Stimulated activated effector memory CD8-positive, alpha-beta T cell treated with anti-CD3 and anti-CD28 coated beads, Interleukin-12 subunit alpha, Interleukin-12 subunit beta, amount 100 ng/mL, for 72 hours (primary cell): ENCODE data around the gene FBH1.

ENCODE experiments used
- ATAC-seq: fragments of 150-1000 bp; cut with Tn5 transposase; 2 replicates; pipeline ENCODE4 v1.10.0; 2021
- DNase-seq, 2 donors: peaks; one replicate each; pipeline ENCODE4 v3.0.0; 2021 to 2022; ENCODE audit warnings: low spot score in 2 of 2
- H3K27ac Mint-ChIP-seq: one replicate; pipeline ENCODE4 v1.8.0; 2022; ENCODE audit warnings: mild to moderate bottlenecking, mixed read lengths
- H3K36me3 Mint-ChIP-seq: one replicate; pipeline ENCODE4 v1.8.0; 2022; ENCODE audit warnings: mild to moderate bottlenecking, mixed read lengths
- H3K4me1 Mint-ChIP-seq: one replicate; pipeline ENCODE4 v1.8.0; 2022; ENCODE audit warnings: mixed read lengths
- H3K4me3 Mint-ChIP-seq: one replicate; pipeline ENCODE4 v1.8.0; 2022; ENCODE audit warnings: mild to moderate bottlenecking, mixed read lengths
- H3K9me3 Mint-ChIP-seq: one replicate; pipeline ENCODE4 v1.8.0; 2022; ENCODE audit warnings: mixed read lengths

Gene FBH1

DNA sequence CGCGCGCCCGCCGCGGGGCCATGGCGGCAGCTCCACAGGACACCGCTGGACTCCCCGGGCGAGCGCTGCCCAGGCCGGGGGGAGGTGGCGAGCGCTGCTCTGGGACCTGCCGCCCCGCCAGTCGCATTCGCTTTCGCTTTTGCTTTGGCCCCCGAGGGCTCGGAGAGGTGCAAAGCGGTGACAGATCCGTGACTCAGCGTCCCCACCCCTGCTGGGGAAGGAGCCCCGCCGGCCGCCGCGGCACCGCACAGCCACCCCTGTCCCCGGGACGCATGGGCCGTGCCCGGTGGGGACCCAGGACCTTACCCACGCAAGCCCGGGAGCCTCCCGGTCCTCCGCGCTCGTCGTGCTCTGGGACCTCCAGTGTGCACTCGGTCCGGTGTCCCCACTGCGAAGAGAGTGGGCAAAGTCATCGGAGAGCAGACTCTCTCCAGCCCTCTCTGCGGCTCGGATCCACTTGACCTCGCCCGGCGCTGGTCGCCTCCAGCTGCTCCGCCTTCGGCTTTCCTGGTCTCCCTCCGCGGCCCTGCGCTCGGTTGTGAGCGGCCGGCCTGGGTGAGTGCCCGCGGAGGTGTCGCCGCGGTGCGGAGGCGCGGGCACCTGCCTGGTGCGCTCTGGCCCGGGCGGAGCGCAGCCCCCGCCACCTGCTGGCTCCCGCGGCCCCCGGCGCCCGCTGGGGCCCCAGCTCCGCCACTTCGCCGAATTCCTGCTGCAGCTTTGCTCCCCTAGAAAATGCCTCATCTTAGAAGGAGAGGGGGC lies 87.6 kb downstream of the FBH1 start, which contains the start of gene IL15RA:
Gene IL15RA (minus strand): TSS at position 73 of the 759 bp plus-strand sequence. CDS start 51 bp downstream, at position 22.
- Mint-ChIP-seq H3K4me3 (peak within 1 kb of the TSS; percentile 88), H3K4me1 (peaks cover 25% of the 10 kb centered on the region), H3K27ac (peak within 1 kb of the TSS; percentile 93), H3K9me3 (no peaks in the 10 kb centered on the region), H3K36me3 (peaks cover 22% of the 10 kb centered on the region)
- peak; percentile 86 for ATAC-seq
- peak; percentile 78 to 93 for DNase-seq

DNA sequence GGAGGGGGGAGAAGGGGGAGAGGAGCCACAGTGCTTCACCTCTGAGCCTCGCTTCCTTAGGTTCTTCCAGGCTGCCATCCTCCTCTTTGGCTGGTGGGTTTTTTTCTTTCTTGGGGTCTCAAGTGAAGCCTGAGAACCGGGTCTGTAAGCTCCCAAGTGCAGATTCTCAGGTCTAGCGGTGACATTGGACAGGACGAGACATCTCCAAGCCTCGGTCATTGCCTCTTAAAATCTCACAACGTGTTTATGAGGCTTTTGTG lies 88.1 kb downstream of the FBH1 start:
- H3K36me3 Mint-ChIP-seq: peaks cover 22% of the 10 kb centered on the region

DNA sequence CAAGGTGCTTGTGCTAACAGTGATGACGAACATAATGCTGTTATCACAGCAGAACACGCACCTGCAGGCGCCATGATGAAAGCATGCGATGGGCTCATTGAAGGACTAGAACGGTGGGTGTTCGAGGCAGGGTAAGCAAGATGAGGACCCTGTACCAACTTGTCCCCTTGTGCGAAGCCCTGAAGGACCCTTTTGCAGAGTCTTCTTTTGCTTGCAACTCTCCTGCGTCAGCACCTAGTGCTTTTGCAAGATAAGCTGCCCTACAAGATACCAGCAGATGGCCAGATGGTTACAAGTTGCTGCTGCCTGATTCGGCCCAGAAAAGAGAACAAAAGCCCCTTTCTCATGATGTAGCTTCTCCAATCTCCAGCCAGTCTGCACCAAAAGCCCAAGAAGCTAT lies 91.5 kb downstream of the FBH1 start:
- Mint-ChIP-seq H3K36me3 (peaks cover under 1% of the 10 kb centered on the region), H3K9me3 (no peaks in the 10 kb centered on the region), H3K27ac (no peak overlapping the region), H3K4me1 (peaks cover 6% of the 10 kb centered on the region), H3K4me3 (no peak overlapping the region)
- no peak for ATAC-seq
- DNase-seq: peak in 1 of 2 donors; percentile 43

More for the DNA sequence above, 88.1 kb downstream of the FBH1 start:
- ATAC-seq (no peak), DNase-seq (no peak)
- Mint-ChIP-seq H3K4me3 (peak overlapping the region; percentile 88), H3K27ac (peak overlapping the region; percentile 20), H3K4me1 (peaks cover 20% of the 10 kb centered on the region), H3K9me3 (no peaks in the 10 kb centered on the region)

DNA sequence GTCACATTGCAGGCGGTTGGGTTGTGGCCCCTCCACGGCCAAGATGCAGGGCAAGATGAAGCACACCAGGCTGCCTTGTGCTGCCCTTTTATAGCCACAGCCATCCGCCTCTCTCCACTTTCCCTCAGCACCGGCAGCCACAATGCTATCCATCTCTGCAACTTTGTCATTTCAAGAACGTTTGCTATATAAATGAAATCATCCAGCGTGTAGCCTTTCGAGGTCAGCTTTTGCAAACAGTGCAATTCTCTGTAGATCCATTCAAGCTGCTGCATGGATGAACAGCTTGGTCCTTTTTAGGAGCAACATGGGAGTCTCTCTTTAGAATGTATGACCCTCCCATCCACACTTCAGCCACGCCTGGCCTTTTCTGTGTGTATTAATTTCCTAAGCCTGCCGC lies 93.7 kb downstream of the FBH1 start:
- DNase-seq (peak in 1 of 2 donors; percentile 44), ATAC-seq (no peak)
- no peaks in the 10 kb centered on the region for H3K36me3 Mint-ChIP-seq
- no peaks in the 10 kb centered on the region for H3K9me3 Mint-ChIP-seq
- H3K4me1 Mint-ChIP-seq: peaks cover 17% of the 10 kb centered on the region
- H3K27ac Mint-ChIP-seq: no peak overlapping the region
- H3K4me3 Mint-ChIP-seq: no peak overlapping the region

DNA sequence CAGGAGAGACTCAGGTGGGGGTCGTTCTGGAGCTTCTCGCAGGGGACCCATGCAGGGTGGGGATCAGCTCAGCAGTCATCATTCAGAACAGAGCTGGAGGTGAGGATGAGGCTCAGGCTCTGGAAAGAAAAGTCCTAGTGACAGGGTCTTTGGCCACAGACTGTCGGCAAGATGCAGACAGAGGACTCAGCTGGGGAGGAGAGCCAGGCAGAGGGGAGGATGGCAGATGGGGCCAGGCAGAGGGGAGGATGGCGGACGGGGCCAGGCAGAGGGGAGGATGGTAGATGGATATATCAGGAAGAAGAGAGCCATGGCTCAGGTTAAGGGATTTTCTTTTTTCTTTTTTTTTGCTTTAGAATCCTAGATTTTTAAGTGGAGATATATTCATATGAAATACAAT lies 95.0 kb downstream of the FBH1 start:
- Mint-ChIP-seq H3K27ac (no peak overlapping the region), H3K9me3 (no peaks in the 10 kb centered on the region), H3K36me3 (no peaks in the 10 kb centered on the region), H3K4me3 (no peak overlapping the region), H3K4me1 (peaks cover 17% of the 10 kb centered on the region)
- DNase-seq (peak in 1 of 2 donors; percentile 38), ATAC-seq (no peak)
